K562 (cell line): ENCODE results near the gene LAMA2. TPM values are rescaled to one million over a fixed set of nuclear protein-coding genes. Genes with fewer than 3 reads are reported as not detected.

Experiments
- ATAC-seq: fragments of 200-7000 bp; cut with Tn5 transposase; 3 replicates; pipeline ENCODE4 v1.9.1; 2020; ENCODE audit warnings: moderate library complexity
- BruUV-seq: library from RNA; stranded (reverse); fragments of 400-500 nt; replicated peaks from 2 replicates; lab custom pipeline; 2021; lab: Mats Ljungman, UMichigan
- CTCF ChIA-PET: fragments of 300-600 bp; formaldehyde crosslinking; extraction: SDS; loops from one replicate; lab custom pipeline; 2021; ENCODE audit warnings: low intra/inter-chr PET ratio; lab: Yijun Ruan, JAX
- POLR2A ChIA-PET: fragments of 300-600, 350-650 bp; sonication (Branson Sonifier 250); formaldehyde crosslinking; extraction: SDS; loops from one replicate; lab custom pipeline; 2021; ENCODE audit warnings: antibody characterized with exemption, inconsistent platforms; lab: Yijun Ruan, JAX
- DNase-seq, 4 experiments: peaks; one replicate each; pipeline versions ENCODE4 v3.0.0 to v3.0.0-alpha.2; 2011 to 2018; ENCODE audit warnings: low spot score in 3 of 4, mixed read lengths in 3 of 4; ENCODE audit errors: extremely low read depth in 1 of 4
- FAIRE-seq: peaks from 2 replicates; lab custom pipeline; 2011; peaks lifted over from hg19 to GRCh38; lab: Jason Lieb, UNC
- H2AFZ ChIP-seq: 2 replicates; pipeline ENCODE4 v1.6.0; 2011; ENCODE audit warnings: low read depth, low read length, control low read depth, inconsistent platforms
- H3K27ac ChIP-seq: fragments of 200-600 bp; 3 replicates; pipeline ENCODE4 v1.8.0; 2011; ENCODE audit warnings: low read depth, mild to moderate bottlenecking, control low read depth, inconsistent platforms, low read length, moderate library complexity, mixed read lengths; ENCODE audit errors: extremely low read depth
- H3K27me3 ChIP-seq, 2 experiments: fragments of 300-600 bp in 1 of 2; 2 replicates in 1 of 2; 3 replicates in 1 of 2; pipeline versions ENCODE4 v1.6.0 to v1.8.0; 2011; ENCODE audit warnings: inconsistent platforms in 2 of 2, low read length in 2 of 2, mild to moderate bottlenecking in 1 of 2, mixed read lengths in 1 of 2, moderate library complexity in 1 of 2; ENCODE audit not compliant: control insufficient read depth in 2 of 2, insufficient read depth in 2 of 2
- H3K36me3 ChIP-seq: fragments of 300-600 bp; 3 replicates; pipeline ENCODE4 v1.8.0; 2011; ENCODE audit warnings: mild to moderate bottlenecking, low read length, inconsistent platforms; ENCODE audit not compliant: control insufficient read depth, insufficient read depth
- H3K4me1 ChIP-seq, 2 experiments: fragments of 200-600 bp in 1 of 2; replicated peaks in 1 of 2; 2 replicates in 1 of 2; 3 replicates in 1 of 2; pipeline versions ENCODE4 v1.5.1 to v1.8.0; 2011; ENCODE audit warnings: inconsistent platforms in 2 of 2, low read length in 2 of 2, mild to moderate bottlenecking in 1 of 2, mixed read lengths in 1 of 2, moderate library complexity in 1 of 2; ENCODE audit not compliant: control insufficient read depth in 2 of 2, insufficient read depth in 2 of 2
- H3K4me2 ChIP-seq: 2 replicates; pipeline ENCODE4 v1.6.1; 2011; ENCODE audit warnings: low read length, control low read depth, inconsistent platforms, mixed read lengths; ENCODE audit not compliant: insufficient read depth
- H3K4me3 ChIP-seq: fragments of 200-600 bp; sonication (generic), shearing (Covaris generic); 2 replicates; pipeline ENCODE4 v1.5.1; 2016; ENCODE audit warnings: control low read depth, inconsistent platforms
- H3K79me2 ChIP-seq: fragments of 200-600 bp; 3 replicates; pipeline ENCODE4 v1.8.0; 2011; ENCODE audit warnings: low read length, inconsistent platforms; ENCODE audit not compliant: control insufficient read depth, insufficient read depth
- H3K9ac ChIP-seq, 2 experiments: 2 replicates each; pipeline versions ENCODE4 v1.6.0 to v1.6.1; 2011; ENCODE audit warnings: low read depth in 2 of 2, low read length in 2 of 2, control low read depth in 1 of 2, inconsistent platforms in 1 of 2, mild to moderate bottlenecking in 1 of 2, mixed read lengths in 1 of 2; ENCODE audit not compliant: insufficient read depth in 1 of 2
- H3K9me1 ChIP-seq: one replicate; pipeline ENCODE4 v1.6.0; 2011; ENCODE audit warnings: inconsistent platforms, mild to moderate bottlenecking, low read length, moderate library complexity; ENCODE audit not compliant: control insufficient read depth, insufficient read depth
- H3K9me3 ChIP-seq: replicated peaks from 2 replicates; pipeline ENCODE4 v1.5.1; 2011; ENCODE audit warnings: low read depth, low read length, inconsistent platforms; ENCODE audit not compliant: control insufficient read depth, insufficient read depth
- H4K20me1 ChIP-seq: replicated peaks from 2 replicates; pipeline ENCODE4 v1.6.1; 2011; ENCODE audit warnings: low read length, inconsistent platforms, mixed read lengths; ENCODE audit not compliant: control insufficient read depth, insufficient read depth
- BMI1 ChIP-seq: fragments of 150-350 bp; IDR thresholded peaks from 2 replicates; pipeline ENCODE4 v1.6.1; 2014; ENCODE audit warnings: low read length
- GTF2F1 ChIP-seq: IDR thresholded peaks from 2 replicates; pipeline ENCODE4 v1.6.1; 2011; ENCODE audit warnings: low read depth, low read length, improper control_type of control experiment
- HDAC2 ChIP-seq: fragments of 450-650 bp; IDR thresholded peaks from 2 replicates; pipeline ENCODE4 v1.6.1; 2016; ENCODE audit warnings: mild to moderate bottlenecking
- HNRNPK ChIP-seq: fragments of 200-400 bp; formaldehyde crosslinking; IDR thresholded peaks from one replicate; pipeline ENCODE4 v1.6.1; 2018; ENCODE audit warnings: mild to moderate bottlenecking, low read depth, low read length; ENCODE audit not compliant: poor library complexity, severe bottlenecking
- KAT8 ChIP-seq: fragments of 450-650 bp; IDR thresholded peaks from 2 replicates; pipeline ENCODE4 v1.6.1; 2016; ENCODE audit warnings: low read depth, mild to moderate bottlenecking
- KDM5B ChIP-seq: fragments of 200-600 bp; sonication (generic); IDR thresholded peaks from 2 replicates; pipeline ENCODE4 v1.6.1; 2012; ENCODE audit warnings: low read depth, mild to moderate bottlenecking, moderate library complexity, low read length, control low read depth, inconsistent platforms; ENCODE audit not compliant: insufficient replicate concordance
- MYBL2 ChIP-seq, 2 experiments: fragments of 450-650 bp in 1 of 2; sonication (generic) in 1 of 2; formaldehyde crosslinking in 1 of 2; IDR thresholded peaks; 2 replicates each; pipeline versions ENCODE4 v1.6.1 to v1.8.1; 2017 to 2022; ENCODE audit warnings: borderline replicate concordance in 1 of 2, inconsistent platforms in 1 of 2, low read depth in 1 of 2, mild to moderate bottlenecking in 1 of 2, missing genetic modification reagents in 1 of 2, moderate library complexity in 1 of 2
- PHF8 ChIP-seq: fragments of 200-600 bp; sonication (generic); IDR thresholded peaks from 2 replicates; pipeline ENCODE4 v1.6.1; 2012; ENCODE audit warnings: mixed run types, mild to moderate bottlenecking, inconsistent platforms, low read length, moderate library complexity, borderline replicate concordance
- RCOR1 ChIP-seq, 2 experiments: IDR thresholded peaks; 2 replicates each; pipeline ENCODE4 v1.6.1; 2012; ENCODE audit warnings: low read depth in 2 of 2, low read length in 2 of 2, borderline replicate concordance in 1 of 2, improper control_type of control experiment in 1 of 2
- TBL1XR1 ChIP-seq, 2 experiments: IDR thresholded peaks; 2 replicates each; pipeline ENCODE4 v1.6.1; 2012; ENCODE audit warnings: improper control_type of control experiment in 2 of 2, low read length in 2 of 2, mild to moderate bottlenecking in 1 of 2
- TCF7 ChIP-seq: sonication (generic); IDR thresholded peaks from 2 replicates; pipeline ENCODE4 v1.6.1; 2016; ENCODE audit warnings: antibody characterized with exemption, borderline replicate concordance
- ZBTB7A ChIP-seq: IDR thresholded peaks from 2 replicates; pipeline ENCODE4 v1.6.1; 2011; ENCODE audit warnings: low read depth, mild to moderate bottlenecking, low read length, moderate library complexity, borderline replicate concordance; ENCODE audit not compliant: control insufficient read depth
- ZNF140 ChIP-seq: fragments of 250-450 bp; sonication (Bioruptor Pico); IDR thresholded peaks from 2 replicates; pipeline ENCODE4 v1.8.0; 2021; ENCODE audit warnings: moderate library complexity, mild to moderate bottlenecking, inconsistent platforms
- ZNF41 ChIP-seq: fragments of 250-450 bp; sonication (Bioruptor Pico); conservative IDR thresholded peaks from 2 replicates; pipeline ENCODE4 v1.4.0; 2020; ENCODE audit warnings: mild to moderate bottlenecking
- WGBS: fragments of 100-300 bp; shearing (Covaris generic); methylation state at CpG from one replicate; pipeline ENCODE4 v1.1.6; 2016; ENCODE audit warnings: low coverage, mixed read lengths; ENCODE audit not compliant: insufficient coverage; ENCODE audit errors: missing lambda C conversion rate; 5-methylcytosine and 5-hydroxymethylcytosine counted together
- in situ Hi-C: fragments of 300-500 bp; cut with MboI; formaldehyde crosslinking; loops from 4 replicates; pipeline ENCODE4 v1.15.0; 2018; ENCODE audit warnings: inconsistent platforms, mixed read lengths
- intact Hi-C: fragments of 100-400 bp; cut with micrococcal nuclease; formaldehyde crosslinking; loops from 2 replicates; pipeline ENCODE4 v1.14.2; 2022
- polyA plus RNA-seq, 8 experiments: library from polyadenylated mRNA; depleted of rRNA in 4 of 8; stranded (reverse) in 5 of 8; unstranded in 3 of 8; fragments of >200 nt; fragmentation: Nextera tagmentation in 2 of 8; fragmentation: Illumina TruSeq in 1 of 8; extraction: Ambion mirVana in 2 of 8; extraction: Trizol in 1 of 8; gene quantifications; 2 replicates each; pipeline versions ENCODE4 v1.2.1 to v1.2.3, GENCODE V29; 2011 to 2014; ENCODE audit warnings: inconsistent platforms in 1 of 8, missing spikeins in 1 of 8
- total RNA-seq, 7 experiments: library from RNA; depleted of rRNA in 6 of 7; stranded (reverse); fragments of >200 nt in 6 of 7; fragmentation: Illumina TruSeq in 2 of 7; extraction: Trizol in 2 of 7; gene quantifications; 2 replicates each; pipeline versions ENCODE4 v1.2.1 to v1.2.3, GENCODE V29; 2011 to 2021; ENCODE audit warnings: low replicate concordance in 1 of 7
- TF ChIP-seq, protein P1 (sequence below): fragments of 250-450 bp; sonication (Bioruptor Pico); IDR thresholded peaks from 2 replicates; pipeline ENCODE4 v1.8.0; 2022; ENCODE audit warnings: inconsistent platforms, mild to moderate bottlenecking, moderate library complexity, borderline replicate concordance

The LAMA2 gene
- total and polyA plus RNA-seq, 9 of the 15 experiments (the other 6 are each of a cell fraction or from before 2014, with no cell fraction given): 0.04 to 1.5 (median 0.36) TPM

DNA sequence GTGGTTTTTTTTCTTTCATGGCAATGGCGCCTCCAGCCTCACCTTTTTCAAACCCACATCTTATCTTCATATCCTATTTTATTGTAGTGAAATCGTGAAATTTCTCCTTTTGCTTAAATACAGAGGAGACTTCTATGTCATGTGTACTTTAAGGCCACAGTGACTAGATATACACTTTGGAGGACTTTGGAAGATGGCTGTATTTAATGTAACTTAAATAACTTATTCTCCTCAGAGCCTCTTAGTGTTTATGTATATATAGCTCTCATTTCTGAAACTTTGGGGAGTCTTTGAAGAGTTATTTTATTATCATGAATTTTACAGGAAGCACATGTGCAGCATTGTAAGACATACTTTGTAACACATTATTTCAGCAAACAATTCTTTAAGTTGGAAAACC, 968 bp downstream of the LAMA2 start:
- Histone ChIP-seq H3K4me1 (no peaks in the 10 kb centered on the region), H3K27me3 (no peaks in the 10 kb centered on the region), H3K9me3 (no peaks in the 10 kb centered on the region), H3K4me3 (no peak overlapping the region), H3K36me3 (no peaks in the 10 kb centered on the region), H3K27ac (no peak overlapping the region), H3K9me1 (no peaks in the 10 kb centered on the region), H2AFZ (no peak overlapping the region), H4K20me1 (no peaks in the 10 kb centered on the region), H3K79me2 (no peaks in the 10 kb centered on the region), H3K9ac (no peak overlapping the region), H3K4me2 (no peak overlapping the region)
- FAIRE-seq: no peak
- no peak for ATAC-seq
- in situ Hi-C loops (no loop called here), intact Hi-C loops (no loop called here)
- DNase-seq: no peak
- CTCF ChIA-PET: no interaction called here
- BruUV-seq: no TSS peak
- TF ChIP-seq HDAC2 (no peak), BMI1 (no peak)
- POLR2A ChIA-PET: no interaction called here
- 0% methylated on average over 2 of the region's 2 CpGs for WGBS

GRCh38 chr6:128885381-128885780, 2.4 kb downstream of the LAMA2 start:
- Histone ChIP-seq H3K4me2 (no peak overlapping the region), H3K27me3 (no peaks in the 10 kb centered on the region), H3K9me3 (no peaks in the 10 kb centered on the region), H3K4me1 (no peaks in the 10 kb centered on the region), H3K27ac (no peak overlapping the region), H3K4me3 (no peak overlapping the region), H3K79me2 (no peaks in the 10 kb centered on the region), H3K9ac (no peak overlapping the region), H2AFZ (no peak overlapping the region), H3K36me3 (no peaks in the 10 kb centered on the region), H3K9me1 (no peaks in the 10 kb centered on the region), H4K20me1 (no peaks in the 10 kb centered on the region)
- DNase-seq (no peak), ATAC-seq (no peak), FAIRE-seq (no peak)
- CTCF ChIA-PET: no interaction called here
- in situ Hi-C loops (no loop called here), intact Hi-C loops (no loop called here)
- POLR2A ChIA-PET: no interaction called here
- WGBS: 2% methylated on average over 5 of the region's 5 CpGs
- TF ChIP-seq ZNF41 (no peak), GTF2F1 (no peak), MYBL2 (IDR thresholded peaks at IDR 0.05; ENCODE audit: low read depth) (no peak), MYBL2 (CRISPR knock-in tag; IDR thresholded peaks at IDR 0.05; ENCODE audit: borderline replicate concordance) (no peak), KAT8 (no peak), KDM5B (no peak), HNRNPK (no peak), TBL1XR1 (IDR thresholded peaks at IDR 0.05; ENCODE audit: low read length in 2 of 2) (no peak), ZBTB7A (no peak), ZNF140 (CRISPR knock-in tag) (no peak), TCF7 (no peak), PHF8 (no peak), RCOR1 (IDR thresholded peaks at IDR 0.05; ENCODE audit: borderline replicate concordance in 1 of 2, low read depth in 2 of 2, low read length in 2 of 2) (no peak)
- TF ChIP-seq, protein P1, sequence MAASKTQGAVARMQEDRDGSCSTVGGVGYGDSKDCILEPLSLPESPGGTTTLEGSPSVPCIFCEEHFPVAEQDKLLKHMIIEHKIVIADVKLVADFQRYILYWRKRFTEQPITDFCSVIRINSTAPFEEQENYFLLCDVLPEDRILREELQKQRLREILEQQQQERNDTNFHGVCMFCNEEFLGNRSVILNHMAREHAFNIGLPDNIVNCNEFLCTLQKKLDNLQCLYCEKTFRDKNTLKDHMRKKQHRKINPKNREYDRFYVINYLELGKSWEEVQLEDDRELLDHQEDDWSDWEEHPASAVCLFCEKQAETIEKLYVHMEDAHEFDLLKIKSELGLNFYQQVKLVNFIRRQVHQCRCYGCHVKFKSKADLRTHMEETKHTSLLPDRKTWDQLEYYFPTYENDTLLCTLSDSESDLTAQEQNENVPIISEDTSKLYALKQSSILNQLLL: no peak
- BruUV-seq: no TSS peak
